H9 (cell line): Measurements from ENCODE around the gene CREG1. TPM values are rescaled to one million over a fixed set of nuclear protein-coding genes. Genes with fewer than 3 reads are reported as not detected.

Experiments used
- DNase-seq: peaks from one replicate; pipeline ENCODE4 v3.0.0-alpha.2; 2017
- H2AFZ ChIP-seq: one replicate; pipeline ENCODE4 v1.6.1; 2013; ENCODE audit warnings: mild to moderate bottlenecking, low read length, control low read depth, moderate library complexity
- H2AK5ac ChIP-seq: 2 replicates; pipeline ENCODE4 v1.6.1; 2013; ENCODE audit warnings: low read length, control low read depth, mixed read lengths; ENCODE audit not compliant: insufficient read length
- H2BK120ac ChIP-seq: one replicate; pipeline ENCODE4 v1.6.1; 2013; ENCODE audit warnings: low read depth, mild to moderate bottlenecking, low read length, control low read depth, inconsistent platforms; ENCODE audit not compliant: poor library complexity, severe bottlenecking
- H2BK12ac ChIP-seq: 2 replicates; pipeline ENCODE4 v1.6.1; 2013; ENCODE audit warnings: low read length, control low read depth, mixed read lengths, low read depth; ENCODE audit not compliant: insufficient read length
- H2BK15ac ChIP-seq: 2 replicates; pipeline ENCODE4 v1.6.1; 2013; ENCODE audit warnings: low read depth, low read length, control low read depth
- H2BK20ac ChIP-seq: one replicate; pipeline ENCODE4 v1.6.1; 2013; ENCODE audit warnings: low read depth, mild to moderate bottlenecking, low read length, control low read depth, inconsistent platforms; ENCODE audit not compliant: poor library complexity, severe bottlenecking
- H2BK5ac ChIP-seq: 2 replicates; pipeline ENCODE4 v1.6.1; 2013; ENCODE audit warnings: low read length, control low read depth, mixed read lengths; ENCODE audit not compliant: insufficient read length
- H3K14ac ChIP-seq: 2 replicates; pipeline ENCODE4 v1.6.1; 2013; ENCODE audit warnings: low read length, control low read depth; ENCODE audit not compliant: insufficient read depth
- H3K18ac ChIP-seq: 2 replicates; pipeline ENCODE4 v1.6.1; 2013; ENCODE audit warnings: low read depth, mild to moderate bottlenecking, mixed read lengths, low read length, control low read depth; ENCODE audit not compliant: insufficient read length
- H3K23ac ChIP-seq: 2 replicates; pipeline ENCODE4 v1.6.1; 2013; ENCODE audit warnings: low read length, control low read depth, mixed read lengths, low read depth; ENCODE audit not compliant: insufficient read length
- H3K23me2 ChIP-seq: 2 replicates; pipeline ENCODE4 v1.6.1; 2013; ENCODE audit warnings: low read depth, mild to moderate bottlenecking, mixed read lengths, low read length, control low read depth; ENCODE audit not compliant: insufficient read length, poor library complexity, severe bottlenecking
- H3K27ac ChIP-seq: 2 replicates; pipeline ENCODE4 v1.5.1; 2013; ENCODE audit warnings: low read length, control low read depth, mixed read lengths, low read depth; ENCODE audit not compliant: insufficient read length
- H3K27me3 ChIP-seq: 2 replicates; pipeline ENCODE4 v1.6.1; 2013; ENCODE audit warnings: low read length, control low read depth, inconsistent platforms; ENCODE audit not compliant: insufficient read depth
- H3K4ac ChIP-seq: 2 replicates; pipeline ENCODE4 v1.6.1; 2013; ENCODE audit warnings: low read depth, mild to moderate bottlenecking, control low read depth, inconsistent platforms, low read length, moderate library complexity
- H3K4me1 ChIP-seq: 2 replicates; pipeline ENCODE4 v1.6.1; 2013; ENCODE audit warnings: low read length, control low read depth, inconsistent platforms; ENCODE audit not compliant: insufficient read depth
- H3K4me2 ChIP-seq: 2 replicates; pipeline ENCODE4 v1.6.1; 2013; ENCODE audit warnings: low read length, control low read depth, mixed read lengths; ENCODE audit not compliant: insufficient read length, insufficient read depth
- H3K56ac ChIP-seq: 2 replicates; pipeline ENCODE4 v1.6.1; 2013; ENCODE audit warnings: low read depth, mild to moderate bottlenecking, mixed read lengths, low read length, control low read depth; ENCODE audit not compliant: insufficient read length
- H3K79me1 ChIP-seq: 2 replicates; pipeline ENCODE4 v1.6.1; 2013; ENCODE audit warnings: low read depth, mild to moderate bottlenecking, moderate library complexity, low read length, control low read depth, inconsistent platforms; ENCODE audit not compliant: insufficient read depth, poor library complexity, severe bottlenecking
- H3K79me2 ChIP-seq: 2 replicates; pipeline ENCODE4 v1.6.1; 2013; ENCODE audit warnings: low read length, control low read depth, inconsistent platforms; ENCODE audit not compliant: insufficient read depth
- H3K9ac ChIP-seq: 2 replicates; pipeline ENCODE4 v1.6.1; 2013; ENCODE audit warnings: low read length, control low read depth, mixed read lengths; ENCODE audit not compliant: insufficient read length; ENCODE audit errors: extremely low read depth
- H3K9me3 ChIP-seq: one replicate; pipeline ENCODE4 v1.6.1; 2013; ENCODE audit warnings: low read depth, low read length, inconsistent platforms; ENCODE audit not compliant: control insufficient read depth
- H3T11ph ChIP-seq: one replicate; pipeline ENCODE4 v1.6.1; 2013; ENCODE audit warnings: mild to moderate bottlenecking, low read length, control low read depth, inconsistent platforms
- H4K20me1 ChIP-seq: one replicate; pipeline ENCODE4 v1.6.1; 2013; ENCODE audit not compliant: control insufficient read depth, insufficient read length, insufficient read depth
- H4K5ac ChIP-seq: 2 replicates; pipeline ENCODE4 v1.6.1; 2013; ENCODE audit warnings: low read depth, mild to moderate bottlenecking, mixed read lengths, low read length, control low read depth; ENCODE audit not compliant: insufficient read length
- H4K8ac ChIP-seq: replicated peaks from 2 replicates; pipeline ENCODE4 v1.6.1; 2013; ENCODE audit warnings: low read length, control low read depth, mixed read lengths, low read depth; ENCODE audit not compliant: insufficient read length
- H4K91ac ChIP-seq: 2 replicates; pipeline ENCODE4 v1.6.1; 2013; ENCODE audit warnings: low read depth, mild to moderate bottlenecking, moderate library complexity, mixed read lengths, low read length, control low read depth; ENCODE audit not compliant: insufficient read length
- H3K27ac Mint-ChIP-seq, 3 experiments: 2 replicates in 2 of 3; 3 replicates in 1 of 3; pipeline ENCODE4 v1.8.0; 2020 to 2021; ENCODE audit warnings: mixed read lengths in 3 of 3, mild to moderate bottlenecking in 1 of 3, moderate library complexity in 1 of 3
- H3K27me3 Mint-ChIP-seq: 2 replicates; pipeline ENCODE4 v1.8.0; 2021; ENCODE audit warnings: low read depth, mild to moderate bottlenecking, moderate library complexity, mixed read lengths
- H3K36me3 Mint-ChIP-seq, 3 experiments: 2 replicates in 2 of 3; 3 replicates in 1 of 3; pipeline ENCODE4 v1.8.0; 2020 to 2021; ENCODE audit warnings: low read depth in 3 of 3, mixed read lengths in 3 of 3; ENCODE audit not compliant: insufficient read depth in 1 of 3
- H3K4me1 Mint-ChIP-seq, 2 experiments: 2 replicates each; pipeline ENCODE4 v1.8.0; 2020; ENCODE audit warnings: mixed read lengths in 2 of 2
- H3K4me3 Mint-ChIP-seq, 2 experiments: 2 replicates in 1 of 2; 3 replicates in 1 of 2; pipeline ENCODE4 v1.8.0; 2020 to 2021; ENCODE audit warnings: mild to moderate bottlenecking in 2 of 2, mixed read lengths in 2 of 2, moderate library complexity in 1 of 2
- H3K9me3 Mint-ChIP-seq, 2 experiments: 2 replicates in 1 of 2; 3 replicates in 1 of 2; pipeline ENCODE4 v1.8.0; 2020; ENCODE audit warnings: mild to moderate bottlenecking in 2 of 2, mixed read lengths in 2 of 2, moderate library complexity in 1 of 2
- WGBS: extraction: QIAGEN DNeasy Blood & Tissue Kit; methylation state at CpG from one replicate; pipeline ENCODE4 v1.1.7; 2013; ENCODE audit warnings: missing lambda C conversion rate, low lambda C conversion rate, mixed read lengths; ENCODE audit not compliant: insufficient read length; ENCODE audit errors: extremely low coverage; 5-methylcytosine and 5-hydroxymethylcytosine counted together
- total RNA-seq: library from RNA; stranded (reverse); gene quantifications from 2 replicates; pipeline ENCODE4 v1.2.1, GENCODE V29; 2021
- TF ChIP-seq, protein P1 (sequence below): fragments of 200-600 bp; sonication (generic); conservative IDR thresholded peaks from 3 replicates; pipeline ENCODE4 v1.8.0; 2021; ENCODE audit warnings: antibody characterized with exemption, mild to moderate bottlenecking

CREG1 gene
- total RNA-seq, 1 experiment from 2014 or later, result 19.8 TPM

DNA sequence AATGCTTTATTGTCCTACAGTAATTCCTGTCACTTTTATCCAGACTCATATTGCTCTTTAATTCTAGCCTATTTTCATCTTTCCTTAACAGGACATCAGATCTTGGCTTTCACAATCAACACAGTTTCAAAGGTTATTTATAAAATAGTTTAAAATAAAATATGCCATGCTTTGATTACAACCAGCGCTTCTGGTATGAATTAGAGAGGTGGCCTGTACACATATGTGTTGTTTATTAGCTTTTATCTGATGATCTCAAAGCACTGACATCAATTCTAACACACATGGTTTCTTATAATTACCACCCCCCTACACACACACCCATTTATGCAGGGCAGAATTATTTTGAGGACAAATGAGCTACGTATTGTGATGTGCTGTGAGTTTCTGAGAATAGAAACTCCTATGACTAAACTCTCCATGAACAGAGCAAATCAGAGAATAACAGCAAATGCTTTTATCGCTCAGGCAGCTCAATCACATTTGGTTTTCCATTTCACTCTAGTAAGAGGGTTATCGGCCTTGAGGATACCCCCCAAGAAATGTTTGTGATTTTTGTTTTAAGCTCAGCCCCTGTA is 53.2 kb downstream of the CREG1 start:
- H2BK5ac ChIP-seq, result no peak overlapping the region
- H2BK20ac ChIP-seq, result no peak overlapping the region
- H3K79me1 ChIP-seq, result no peaks in the 10 kb centered on the region
- H4K91ac ChIP-seq, result no peak overlapping the region
- no peak overlapping the region for H3K23ac ChIP-seq
- no peaks in the 10 kb centered on the region for H3K23me2 ChIP-seq
- H2BK120ac ChIP-seq, result no peak overlapping the region
- no peak overlapping the region for H2BK12ac ChIP-seq
- no CpG with 5 or more reads among the region's 4 CpGs for WGBS
- TF ChIP-seq, protein P1, sequence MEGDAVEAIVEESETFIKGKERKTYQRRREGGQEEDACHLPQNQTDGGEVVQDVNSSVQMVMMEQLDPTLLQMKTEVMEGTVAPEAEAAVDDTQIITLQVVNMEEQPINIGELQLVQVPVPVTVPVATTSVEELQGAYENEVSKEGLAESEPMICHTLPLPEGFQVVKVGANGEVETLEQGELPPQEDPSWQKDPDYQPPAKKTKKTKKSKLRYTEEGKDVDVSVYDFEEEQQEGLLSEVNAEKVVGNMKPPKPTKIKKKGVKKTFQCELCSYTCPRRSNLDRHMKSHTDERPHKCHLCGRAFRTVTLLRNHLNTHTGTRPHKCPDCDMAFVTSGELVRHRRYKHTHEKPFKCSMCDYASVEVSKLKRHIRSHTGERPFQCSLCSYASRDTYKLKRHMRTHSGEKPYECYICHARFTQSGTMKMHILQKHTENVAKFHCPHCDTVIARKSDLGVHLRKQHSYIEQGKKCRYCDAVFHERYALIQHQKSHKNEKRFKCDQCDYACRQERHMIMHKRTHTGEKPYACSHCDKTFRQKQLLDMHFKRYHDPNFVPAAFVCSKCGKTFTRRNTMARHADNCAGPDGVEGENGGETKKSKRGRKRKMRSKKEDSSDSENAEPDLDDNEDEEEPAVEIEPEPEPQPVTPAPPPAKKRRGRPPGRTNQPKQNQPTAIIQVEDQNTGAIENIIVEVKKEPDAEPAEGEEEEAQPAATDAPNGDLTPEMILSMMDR, result no peak
- no peak overlapping the region for H3K56ac ChIP-seq
- no peaks in the 10 kb centered on the region for H3K9me3 ChIP-seq
- no peak overlapping the region for H3K9ac ChIP-seq
- no peak overlapping the region for H3K4ac ChIP-seq
- no peak for DNase-seq
- H2AK5ac ChIP-seq, result no peak overlapping the region
- no peak overlapping the region for H3K4me3 Mint-ChIP-seq
- H3K27me3 Mint-ChIP-seq, result peaks cover 19% of the 10 kb centered on the region
- H3K27ac Mint-ChIP-seq, result no peak overlapping the region
- no peaks in the 10 kb centered on the region for H3K27me3 ChIP-seq
- no peak overlapping the region for H3K18ac ChIP-seq
- H2BK15ac ChIP-seq, result no peak overlapping the region
- H3K14ac ChIP-seq, result no peak overlapping the region
- H4K5ac ChIP-seq, result no peak overlapping the region
- H3T11ph ChIP-seq, result no peak overlapping the region
- H3K4me2 ChIP-seq, result no peak overlapping the region
- no peak overlapping the region for H2AFZ ChIP-seq
- no peak overlapping the region for H3K27ac ChIP-seq
- no peak overlapping the region for H4K8ac ChIP-seq
- peaks cover 11% of the 10 kb centered on the region; the same call in 1 of the 2 replicates for H3K4me1 ChIP-seq
- H3K4me1 Mint-ChIP-seq, result peaks cover 30 to 34% of the 10 kb centered on the region in 2 experiments
- no peaks in the 10 kb centered on the region for H3K36me3 Mint-ChIP-seq
- no peaks in the 10 kb centered on the region for H3K79me2 ChIP-seq
- H4K20me1 ChIP-seq, result no peaks in the 10 kb centered on the region
- H3K9me3 Mint-ChIP-seq, result no peaks in the 10 kb centered on the region
